KMS-11 (cell line): ENCODE results near the gene BTF3L4.
"Not testable (repeated sequence)": the region's sequence is repeated elsewhere in the genome, so short reads cannot be mapped to it uniquely, and the experiment has no call there.

Experiments
- H2AFZ ChIP-seq: fragments of 200-600 bp; sonication (generic); 2 replicates; pipeline ENCODE4 v1.6.1; 2016; ENCODE audit warnings: antibody characterized with exemption, mixed run types, low read depth
- H3K27ac ChIP-seq: fragments of 200-600 bp; sonication (generic); 2 replicates; pipeline ENCODE4 v1.6.1; 2016; ENCODE audit warnings: mild to moderate bottlenecking, mixed run types
- H3K27me3 ChIP-seq: fragments of 200-600 bp; sonication (generic); 2 replicates; pipeline ENCODE4 v1.6.1; 2017; ENCODE audit warnings: mild to moderate bottlenecking, low read depth, mixed run types, moderate library complexity; ENCODE audit not compliant: insufficient read depth
- H3K36me3 ChIP-seq: fragments of 200-600 bp; sonication (generic); 2 replicates; pipeline ENCODE4 v1.6.1; 2017; ENCODE audit warnings: mild to moderate bottlenecking, mixed run types; ENCODE audit not compliant: insufficient read depth
- H3K4me1 ChIP-seq: fragments of 200-600 bp; sonication (generic); 2 replicates; pipeline ENCODE4 v1.6.1; 2016; ENCODE audit warnings: mild to moderate bottlenecking, low read depth, mixed run types; ENCODE audit not compliant: poor library complexity, severe bottlenecking
- H3K4me2 ChIP-seq: fragments of 200-600 bp; sonication (generic); 2 replicates; pipeline ENCODE4 v1.7.0; 2016; ENCODE audit warnings: mild to moderate bottlenecking, mixed run types
- H3K4me3 ChIP-seq: fragments of 200-600 bp; sonication (generic); IDR thresholded peaks from 2 replicates; pipeline ENCODE4 v1.6.1; 2017; ENCODE audit warnings: low read depth, low read length, mixed read lengths; ENCODE audit not compliant: insufficient read depth
- H3K79me2 ChIP-seq: fragments of 200-600 bp; sonication (generic); 2 replicates; pipeline ENCODE4 v1.6.1; 2016; ENCODE audit warnings: low read depth, mixed run types; ENCODE audit not compliant: insufficient read depth
- H3K9ac ChIP-seq: fragments of 200-600 bp; sonication (generic); 2 replicates; pipeline ENCODE4 v1.6.1; 2016; ENCODE audit warnings: mild to moderate bottlenecking, mixed run types
- H4K20me1 ChIP-seq: fragments of 200-600 bp; sonication (generic); 2 replicates; pipeline ENCODE4 v1.6.1; 2016; ENCODE audit warnings: mild to moderate bottlenecking, mixed run types; ENCODE audit not compliant: insufficient read depth
- TF ChIP-seq, protein P1 (sequence below): fragments of 200-600 bp; sonication (generic); conservative IDR thresholded peaks from 2 replicates; pipeline ENCODE4 v1.6.1; 2017; ENCODE audit warnings: low read depth, mild to moderate bottlenecking, antibody characterized with exemption, low read length, moderate library complexity, mixed read lengths

Gene BTF3L4

DNA sequence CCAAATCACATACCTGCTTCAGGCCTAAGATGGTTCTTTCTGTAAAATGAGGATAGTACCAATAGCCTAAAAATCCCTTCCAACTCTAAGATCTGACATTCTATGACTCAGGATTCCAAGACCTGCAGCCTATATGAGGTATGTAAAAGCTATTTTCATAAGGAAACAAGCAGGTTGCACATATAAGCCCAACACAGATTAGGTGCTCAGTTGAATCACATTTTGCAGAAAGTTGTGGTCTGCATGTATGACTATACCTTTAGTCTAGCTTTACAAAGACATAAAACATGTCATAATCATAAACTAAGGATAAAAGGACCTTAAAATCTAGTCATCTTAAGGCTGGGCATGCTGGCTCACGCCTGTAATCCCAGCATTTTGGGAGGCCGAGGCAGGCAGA, 29.8 kb upstream of the BTF3L4 start:
- peaks cover 4% of the 10 kb centered on the region; the same call in 1 of the 2 replicates for H3K36me3 ChIP-seq
- H3K27ac ChIP-seq, result no peak overlapping the region
- 0 out of 2 replicates have a peak, but pooled peaks cover 6% of the 10 kb centered on the region for H4K20me1 ChIP-seq
- TF ChIP-seq, protein P1, sequence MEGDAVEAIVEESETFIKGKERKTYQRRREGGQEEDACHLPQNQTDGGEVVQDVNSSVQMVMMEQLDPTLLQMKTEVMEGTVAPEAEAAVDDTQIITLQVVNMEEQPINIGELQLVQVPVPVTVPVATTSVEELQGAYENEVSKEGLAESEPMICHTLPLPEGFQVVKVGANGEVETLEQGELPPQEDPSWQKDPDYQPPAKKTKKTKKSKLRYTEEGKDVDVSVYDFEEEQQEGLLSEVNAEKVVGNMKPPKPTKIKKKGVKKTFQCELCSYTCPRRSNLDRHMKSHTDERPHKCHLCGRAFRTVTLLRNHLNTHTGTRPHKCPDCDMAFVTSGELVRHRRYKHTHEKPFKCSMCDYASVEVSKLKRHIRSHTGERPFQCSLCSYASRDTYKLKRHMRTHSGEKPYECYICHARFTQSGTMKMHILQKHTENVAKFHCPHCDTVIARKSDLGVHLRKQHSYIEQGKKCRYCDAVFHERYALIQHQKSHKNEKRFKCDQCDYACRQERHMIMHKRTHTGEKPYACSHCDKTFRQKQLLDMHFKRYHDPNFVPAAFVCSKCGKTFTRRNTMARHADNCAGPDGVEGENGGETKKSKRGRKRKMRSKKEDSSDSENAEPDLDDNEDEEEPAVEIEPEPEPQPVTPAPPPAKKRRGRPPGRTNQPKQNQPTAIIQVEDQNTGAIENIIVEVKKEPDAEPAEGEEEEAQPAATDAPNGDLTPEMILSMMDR, result no peak
- no peak overlapping the region for H2AFZ ChIP-seq
- peaks cover 22% of the 10 kb centered on the region for H3K4me1 ChIP-seq
- no peaks in the 10 kb centered on the region for H3K27me3 ChIP-seq
- H3K4me2 ChIP-seq, result no peak overlapping the region
- no peak overlapping the region for H3K9ac ChIP-seq
- H3K79me2 ChIP-seq, result peaks cover 20% of the 10 kb centered on the region
- no peak overlapping the region for H3K4me3 ChIP-seq

DNA sequence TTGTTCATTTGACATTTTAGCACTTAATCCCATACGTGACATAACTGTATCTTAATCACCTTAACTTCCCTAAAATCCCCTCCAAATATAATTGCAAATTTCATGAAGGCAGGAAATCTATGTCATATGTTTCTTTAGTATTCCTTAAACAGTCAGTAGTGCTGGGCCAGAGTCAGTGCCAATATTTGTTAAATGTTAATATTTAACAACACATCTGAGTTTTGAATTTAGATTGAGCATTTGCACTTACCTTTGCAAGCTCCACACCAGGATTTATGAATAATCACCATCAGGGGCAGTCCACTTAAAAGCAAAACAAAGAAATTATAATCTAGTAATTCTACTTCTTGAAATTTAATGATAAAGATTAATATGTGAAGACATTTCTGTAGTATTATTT, 27.8 kb upstream of the BTF3L4 start:
- Histone ChIP-seq H3K27ac (no peak overlapping the region), H3K27me3 (no peaks in the 10 kb centered on the region), H2AFZ (no peak overlapping the region), H3K4me1 (peaks cover 33% of the 10 kb centered on the region), H3K79me2 (peaks cover 40% of the 10 kb centered on the region), H3K4me3 (no peak overlapping the region), H4K20me1 (0 out of 2 replicates have a peak, but pooled peaks cover 6% of the 10 kb centered on the region), H3K36me3 (peaks cover under 1% of the 10 kb centered on the region; the same call in 1 of the 2 replicates), H3K4me2 (no peak overlapping the region), H3K9ac (no peak overlapping the region)
- TF ChIP-seq, protein P1, result no peak

DNA sequence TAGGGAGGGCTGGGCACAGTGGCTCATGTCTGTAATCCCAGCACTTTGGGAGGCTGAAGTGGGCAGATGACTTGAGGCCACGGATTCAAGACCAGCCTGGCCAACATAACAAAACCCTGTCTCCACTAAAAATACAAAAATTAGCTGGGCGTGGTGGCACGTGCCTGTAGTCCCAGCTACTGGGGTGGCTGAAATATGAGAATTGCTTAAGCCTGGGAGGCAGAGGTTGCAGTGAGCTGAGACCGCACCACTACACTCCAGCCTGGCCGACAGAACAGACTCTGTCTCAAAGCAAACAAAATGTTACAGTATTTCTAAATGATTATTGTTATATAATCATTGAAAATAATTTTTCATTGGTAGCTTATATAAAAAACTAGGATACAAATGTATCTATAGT, 27.3 kb upstream of the BTF3L4 start:
- not testable (repeated sequence) for H2AFZ ChIP-seq, H3K4me2 ChIP-seq, H3K27ac ChIP-seq, H3K4me3 ChIP-seq, H3K27me3 ChIP-seq, H3K36me3 ChIP-seq, H3K9ac ChIP-seq, H4K20me1 ChIP-seq
- Histone ChIP-seq H3K4me1 (peaks cover 35% of the 10 kb centered on the region), H3K79me2 (peaks cover 42% of the 10 kb centered on the region)

DNA sequence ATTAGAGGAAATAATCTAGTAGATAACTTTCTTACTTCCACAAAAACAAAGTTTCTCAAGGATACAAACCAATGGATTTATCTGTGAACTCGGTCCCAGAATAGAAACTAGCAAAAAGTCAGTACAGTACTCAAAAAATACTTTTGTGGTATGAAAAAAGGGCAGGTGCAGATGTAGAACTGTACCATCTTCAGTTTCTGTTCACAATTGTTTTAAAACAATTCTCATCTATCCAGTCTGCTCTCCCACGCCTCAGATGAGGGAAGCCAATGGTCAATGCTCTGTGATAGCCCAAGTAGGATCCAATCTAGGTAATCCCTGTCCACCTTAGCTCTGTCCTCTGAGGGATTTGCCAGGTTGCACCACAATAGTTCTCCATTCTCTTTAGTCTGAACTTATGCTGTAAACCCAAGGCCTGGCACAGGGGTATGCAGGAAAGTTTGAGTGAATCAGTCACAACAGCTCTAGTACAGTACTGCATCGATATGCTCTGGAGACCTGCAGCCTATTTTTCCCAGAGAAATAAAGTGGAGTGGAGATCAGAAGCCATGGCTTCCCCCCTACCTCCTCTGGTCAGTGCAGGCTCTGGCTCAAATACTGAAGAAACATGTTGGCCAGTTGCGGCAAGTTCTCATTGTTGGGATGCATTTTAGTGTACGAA, 23.8 kb upstream of the BTF3L4 start:
- Histone ChIP-seq H2AFZ (peak overlapping the region; percentile 54; the same call in 1 of the 2 replicates), H3K27me3 (no peaks in the 10 kb centered on the region), H3K27ac (peak overlapping the region; percentile 76; the same call in 1 of the 2 replicates), H3K4me3 (peak overlapping the region; percentile 98), H3K9ac (peak overlapping the region; percentile 88; the same call in 1 of the 2 replicates), H3K36me3 (no peaks in the 10 kb centered on the region), H3K4me2 (peak overlapping the region; percentile 85), H3K79me2 (peaks cover 42% of the 10 kb centered on the region), H4K20me1 (0 out of 2 replicates have a peak, but pooled peaks cover 6% of the 10 kb centered on the region), H3K4me1 (peaks cover 25% of the 10 kb centered on the region)
- TF ChIP-seq, protein P1, result no peak

DNA sequence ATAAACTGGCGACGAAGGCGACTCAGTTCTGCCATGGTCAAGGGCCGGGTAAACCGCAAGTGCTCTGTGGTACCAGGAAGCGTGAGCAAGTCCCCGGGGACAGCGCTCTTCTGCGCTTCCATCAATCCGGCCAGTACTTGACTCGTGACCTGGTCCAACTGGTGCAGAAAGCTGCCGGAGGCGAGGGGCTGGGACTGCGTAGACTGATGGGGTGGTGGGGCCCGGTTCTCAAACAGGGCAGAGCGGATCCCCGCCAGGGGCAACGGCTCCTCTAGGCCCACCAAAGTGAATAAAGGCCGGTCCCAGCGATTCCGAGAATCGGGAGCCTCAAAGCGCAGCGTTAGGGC, 23.3 kb upstream of the BTF3L4 start:
- no peaks in the 10 kb centered on the region for H3K36me3 ChIP-seq
- H2AFZ ChIP-seq, result peak overlapping the region; percentile 54
- H3K4me3 ChIP-seq, result peak overlapping the region; percentile 98
- H3K79me2 ChIP-seq, result peaks cover 42% of the 10 kb centered on the region
- TF ChIP-seq, protein P1, result no peak
- H3K9ac ChIP-seq, result peak overlapping the region; percentile 88
- H3K4me1 ChIP-seq, result peaks cover 25% of the 10 kb centered on the region
- H4K20me1 ChIP-seq, result 0 out of 2 replicates have a peak, but pooled peaks cover 6% of the 10 kb centered on the region
- H3K4me2 ChIP-seq, result peak overlapping the region; percentile 85
- no peaks in the 10 kb centered on the region for H3K27me3 ChIP-seq
- peak overlapping the region; percentile 76 for H3K27ac ChIP-seq
